Measurements from ENCODE around the gene CXCL5.

DNA sequence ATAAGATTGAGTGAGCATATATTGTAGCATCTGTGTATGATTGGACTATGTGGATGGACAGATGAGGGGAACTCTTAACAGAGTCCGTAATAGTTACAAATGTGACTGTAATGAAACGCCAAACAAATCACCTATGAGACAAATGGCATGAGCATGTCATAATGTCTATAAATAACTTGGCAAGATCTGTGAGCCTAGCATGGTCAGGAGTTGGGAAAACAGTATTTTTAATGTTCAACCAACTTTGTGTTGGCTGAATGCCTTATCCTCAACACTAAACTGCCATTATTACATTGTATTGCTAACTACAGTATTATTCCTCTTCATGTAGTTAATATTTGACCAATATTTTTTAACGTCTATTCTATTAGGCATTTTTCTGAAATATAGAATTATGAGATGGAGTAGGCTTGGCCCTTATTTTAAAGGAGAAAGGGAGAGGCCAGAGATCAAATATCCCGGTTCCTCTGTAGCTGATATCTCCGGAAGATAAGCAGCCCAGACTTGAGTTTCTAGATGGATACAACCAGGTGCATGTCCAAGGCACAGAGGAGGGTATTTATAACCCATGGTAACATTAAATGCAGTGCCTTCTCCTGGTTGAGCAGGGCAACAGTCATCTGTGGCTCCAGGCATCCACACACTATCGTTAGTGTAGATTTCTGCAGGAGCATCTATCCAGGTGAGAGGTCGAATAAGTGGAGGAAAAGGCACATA, 49.3 kb downstream of the CXCL5 start:
- no peak for TF ChIP-seq POLR2AphosphoS5 (IDR thresholded peaks at IDR 0.05; ENCODE audit: low read depth)
- TF ChIP-seq, protein P1, sequence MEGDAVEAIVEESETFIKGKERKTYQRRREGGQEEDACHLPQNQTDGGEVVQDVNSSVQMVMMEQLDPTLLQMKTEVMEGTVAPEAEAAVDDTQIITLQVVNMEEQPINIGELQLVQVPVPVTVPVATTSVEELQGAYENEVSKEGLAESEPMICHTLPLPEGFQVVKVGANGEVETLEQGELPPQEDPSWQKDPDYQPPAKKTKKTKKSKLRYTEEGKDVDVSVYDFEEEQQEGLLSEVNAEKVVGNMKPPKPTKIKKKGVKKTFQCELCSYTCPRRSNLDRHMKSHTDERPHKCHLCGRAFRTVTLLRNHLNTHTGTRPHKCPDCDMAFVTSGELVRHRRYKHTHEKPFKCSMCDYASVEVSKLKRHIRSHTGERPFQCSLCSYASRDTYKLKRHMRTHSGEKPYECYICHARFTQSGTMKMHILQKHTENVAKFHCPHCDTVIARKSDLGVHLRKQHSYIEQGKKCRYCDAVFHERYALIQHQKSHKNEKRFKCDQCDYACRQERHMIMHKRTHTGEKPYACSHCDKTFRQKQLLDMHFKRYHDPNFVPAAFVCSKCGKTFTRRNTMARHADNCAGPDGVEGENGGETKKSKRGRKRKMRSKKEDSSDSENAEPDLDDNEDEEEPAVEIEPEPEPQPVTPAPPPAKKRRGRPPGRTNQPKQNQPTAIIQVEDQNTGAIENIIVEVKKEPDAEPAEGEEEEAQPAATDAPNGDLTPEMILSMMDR (IDR thresholded peaks at IDR 0.05; ENCODE audit: insufficient read depth, low read length), result no peak
- TF ChIP-seq, protein P2, sequence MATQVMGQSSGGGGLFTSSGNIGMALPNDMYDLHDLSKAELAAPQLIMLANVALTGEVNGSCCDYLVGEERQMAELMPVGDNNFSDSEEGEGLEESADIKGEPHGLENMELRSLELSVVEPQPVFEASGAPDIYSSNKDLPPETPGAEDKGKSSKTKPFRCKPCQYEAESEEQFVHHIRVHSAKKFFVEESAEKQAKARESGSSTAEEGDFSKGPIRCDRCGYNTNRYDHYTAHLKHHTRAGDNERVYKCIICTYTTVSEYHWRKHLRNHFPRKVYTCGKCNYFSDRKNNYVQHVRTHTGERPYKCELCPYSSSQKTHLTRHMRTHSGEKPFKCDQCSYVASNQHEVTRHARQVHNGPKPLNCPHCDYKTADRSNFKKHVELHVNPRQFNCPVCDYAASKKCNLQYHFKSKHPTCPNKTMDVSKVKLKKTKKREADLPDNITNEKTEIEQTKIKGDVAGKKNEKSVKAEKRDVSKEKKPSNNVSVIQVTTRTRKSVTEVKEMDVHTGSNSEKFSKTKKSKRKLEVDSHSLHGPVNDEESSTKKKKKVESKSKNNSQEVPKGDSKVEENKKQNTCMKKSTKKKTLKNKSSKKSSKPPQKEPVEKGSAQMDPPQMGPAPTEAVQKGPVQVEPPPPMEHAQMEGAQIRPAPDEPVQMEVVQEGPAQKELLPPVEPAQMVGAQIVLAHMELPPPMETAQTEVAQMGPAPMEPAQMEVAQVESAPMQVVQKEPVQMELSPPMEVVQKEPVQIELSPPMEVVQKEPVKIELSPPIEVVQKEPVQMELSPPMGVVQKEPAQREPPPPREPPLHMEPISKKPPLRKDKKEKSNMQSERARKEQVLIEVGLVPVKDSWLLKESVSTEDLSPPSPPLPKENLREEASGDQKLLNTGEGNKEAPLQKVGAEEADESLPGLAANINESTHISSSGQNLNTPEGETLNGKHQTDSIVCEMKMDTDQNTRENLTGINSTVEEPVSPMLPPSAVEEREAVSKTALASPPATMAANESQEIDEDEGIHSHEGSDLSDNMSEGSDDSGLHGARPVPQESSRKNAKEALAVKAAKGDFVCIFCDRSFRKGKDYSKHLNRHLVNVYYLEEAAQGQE (IDR thresholded peaks at IDR 0.05; ENCODE audit: insufficient replicate concordance, low read depth), result no peak
